A549 (cell line): ENCODE results near the gene FAM120B. TPM values are rescaled to one million over a fixed set of nuclear protein-coding genes. Genes with fewer than 3 reads are reported as not detected.

Source experiments
- ATAC-seq, 2 experiments: fragments of 200-7000 bp in 1 of 2; fragments of >200 bp in 1 of 2; cut with Nextera tagmentation in 1 of 2; cut with Tn5 transposase in 1 of 2; 3 replicates each; pipeline versions ENCODE4 v1.8.0 to v1.9.1; 2018 to 2020; ENCODE audit warnings: mild to moderate bottlenecking in 1 of 2, moderate library complexity in 1 of 2
- CTCF ChIA-PET: fragments of 300-600 bp; sonication (Branson Sonifier 250); formaldehyde crosslinking; extraction: SDS; loops from one replicate; lab custom pipeline; 2021; ENCODE audit warnings: antibody characterized with exemption, inconsistent platforms; lab: Yijun Ruan, JAX
- POLR2A ChIA-PET: fragments of 350-600 bp; formaldehyde crosslinking; extraction: SDS; loops from one replicate; lab custom pipeline; 2021; ENCODE audit warnings: antibody characterized with exemption, inconsistent platforms; lab: Yijun Ruan, JAX
- DNase-seq, 2 experiments: peaks; one replicate each; pipeline versions ENCODE4 v3.0.0 to v3.0.0-alpha.2; 2011 to 2016; ENCODE audit warnings: low read depth in 1 of 2, low spot score in 1 of 2
- FAIRE-seq: peaks from 2 replicates; lab custom pipeline; 2011; peaks lifted over from hg19 to GRCh38; lab: Jason Lieb, UNC
- H3K27ac ChIP-seq, 2 experiments: fragments of >200 bp; sonication (Bioruptor Twin); formaldehyde crosslinking; 3 replicates each; pipeline ENCODE4 v1.5.1; 2016 to 2017
- H3K4me1 ChIP-seq: fragments of >200 bp; sonication (Bioruptor Twin); formaldehyde crosslinking; 3 replicates; pipeline ENCODE4 v1.6.1; 2016
- H3K4me2 ChIP-seq: fragments of >200 bp; sonication (Bioruptor Twin); formaldehyde crosslinking; 3 replicates; pipeline ENCODE4 v1.6.1; 2016
- H3K4me3 ChIP-seq: fragments of >200 bp; sonication (Bioruptor Twin); formaldehyde crosslinking; 3 replicates; pipeline ENCODE4 v1.5.1; 2016
- H3K9me3 ChIP-seq: fragments of >200 bp; sonication (Bioruptor Twin); formaldehyde crosslinking; 3 replicates; pipeline ENCODE4 v1.6.1; 2016
- BCL3 ChIP-seq: fragments of >200 bp; sonication (Bioruptor Twin); formaldehyde crosslinking; IDR thresholded peaks from 3 replicates; pipeline ENCODE4 v1.6.1; 2016
- BHLHE40 ChIP-seq: IDR thresholded peaks from 2 replicates; pipeline ENCODE4 v1.6.1; 2012; ENCODE audit warnings: low read depth, low read length, inconsistent platforms
- CEBPB ChIP-seq, 2 experiments: fragments of >200 bp in 1 of 2; sonication (Bioruptor Twin) in 1 of 2; formaldehyde crosslinking in 1 of 2; IDR thresholded peaks; 2 replicates each; pipeline ENCODE4 v1.6.1; 2012 to 2016
- CTCF ChIP-seq: fragments of >200 bp; sonication (Bioruptor Twin); formaldehyde crosslinking; IDR thresholded peaks from 3 replicates; pipeline ENCODE4 v1.5.1; 2016
- EHF ChIP-seq: fragments of 250-450 bp; sonication (Bioruptor Pico); IDR thresholded peaks from 2 replicates; pipeline ENCODE4 v1.5.0; 2020; ENCODE audit warnings: mild to moderate bottlenecking
- FOSB ChIP-seq: fragments of 250-450 bp; sonication (Bioruptor Pico); IDR thresholded peaks from 2 replicates; pipeline ENCODE4 v1.5.0; 2020; ENCODE audit warnings: mild to moderate bottlenecking, moderate library complexity
- HOXA7 ChIP-seq: fragments of 250-450 bp; sonication (Bioruptor Pico); IDR thresholded peaks from 2 replicates; pipeline ENCODE4 v1.5.0; 2020; ENCODE audit warnings: mild to moderate bottlenecking, moderate library complexity
- HOXB5 ChIP-seq: fragments of 250-450 bp; sonication (Bioruptor Pico); IDR thresholded peaks from 2 replicates; pipeline ENCODE4 v1.5.0; 2020; ENCODE audit warnings: mild to moderate bottlenecking, moderate library complexity
- JUN ChIP-seq, 2 experiments: fragments of >200 bp; sonication (Bioruptor Twin); formaldehyde crosslinking; IDR thresholded peaks; 2 replicates in 1 of 2; 3 replicates in 1 of 2; pipeline ENCODE4 v1.6.1; 2016 to 2017
- KDM5A ChIP-seq: fragments of 200-600 bp; sonication (generic); IDR thresholded peaks from 2 replicates; pipeline ENCODE4 v1.6.1; 2016; ENCODE audit warnings: antibody characterized with exemption, mild to moderate bottlenecking
- MAFK ChIP-seq: fragments of 450-650 bp; IDR thresholded peaks from 2 replicates; pipeline ENCODE4 v1.6.1; 2014; ENCODE audit not compliant: partially characterized antibody
- MYC ChIP-seq: IDR thresholded peaks from 2 replicates; pipeline ENCODE4 v1.6.1; 2012; ENCODE audit warnings: mild to moderate bottlenecking, inconsistent platforms, low read length, improper control_type of control experiment, borderline replicate concordance
- NPAS2 ChIP-seq: fragments of 250-450 bp; sonication (Bioruptor Pico); IDR thresholded peaks from 2 replicates; pipeline ENCODE4 v1.8.0; 2022; ENCODE audit warnings: mild to moderate bottlenecking, moderate library complexity, borderline replicate concordance
- PHF8 ChIP-seq: fragments of 200-600 bp; sonication (generic); IDR thresholded peaks from 2 replicates; pipeline ENCODE4 v1.6.1; 2016; ENCODE audit warnings: low read depth, mild to moderate bottlenecking, antibody characterized with exemption, moderate library complexity, borderline replicate concordance
- POLR2AphosphoS2 ChIP-seq: conservative IDR thresholded peaks from 2 replicates; pipeline ENCODE4 v1.6.1; 2012; ENCODE audit warnings: low read length, improper control_type of control experiment, inconsistent platforms
- RCOR1 ChIP-seq: fragments of 150-350 bp; IDR thresholded peaks from 2 replicates; pipeline ENCODE4 v1.6.1; 2014; ENCODE audit warnings: antibody characterized with exemption, low read length, low read depth
- SREBF2 ChIP-seq: fragments of 450-650 bp; IDR thresholded peaks from 2 replicates; pipeline ENCODE4 v1.6.1; 2014; ENCODE audit warnings: mild to moderate bottlenecking, moderate library complexity
- USF2 ChIP-seq: fragments of 450-650 bp; IDR thresholded peaks from 2 replicates; pipeline ENCODE4 v1.6.1; 2014; ENCODE audit warnings: antibody characterized with exemption
- ZFP36 ChIP-seq: fragments of 450-650 bp; IDR thresholded peaks from 2 replicates; pipeline ENCODE4 v1.6.1; 2014; ENCODE audit warnings: borderline replicate concordance; ENCODE audit not compliant: partially characterized antibody
- ZNF302 ChIP-seq: fragments of 250-450 bp; sonication (Bioruptor Pico); IDR thresholded peaks from 2 replicates; pipeline ENCODE4 v1.9.0; 2021; ENCODE audit warnings: inconsistent platforms, mild to moderate bottlenecking, moderate library complexity
- WGBS: methylation state at CpG from one replicate; pipeline ENCODE4 v1.1.6; 2017; ENCODE audit errors: missing lambda C conversion rate; 5-methylcytosine and 5-hydroxymethylcytosine counted together
- polyA plus RNA-seq, 4 experiments: library from polyadenylated mRNA; depleted of rRNA in 3 of 4; stranded (reverse); fragments of >200 nt; fragmentation: RNase III in 1 of 4; extraction: RNeasy Plus Mini Kit Qiagen cat#74134 plus additional on column Dnase treatment in 1 of 4; gene quantifications; 2 replicates in 3 of 4; 3 replicates in 1 of 4; pipeline ENCODE4 v1.2.3, GENCODE V29; 2011 to 2017
- TF ChIP-seq, protein P1 (sequence below): fragments of >200 bp; sonication (Bioruptor Twin); formaldehyde crosslinking; IDR thresholded peaks from 2 replicates; pipeline ENCODE4 v1.6.1; 2016
- TF ChIP-seq, protein P2 (sequence below): fragments of 200-600 bp; sonication (generic); IDR thresholded peaks from 2 replicates; pipeline ENCODE4 v1.6.1; 2016; ENCODE audit warnings: antibody characterized with exemption, mild to moderate bottlenecking, moderate library complexity
- TF ChIP-seq, protein P3 (sequence below): IDR thresholded peaks from 2 replicates; pipeline ENCODE4 v1.6.1; 2012; ENCODE audit warnings: low read depth, borderline replicate concordance

FAM120B gene
- polyA plus RNA-seq, 2 of the 4 experiments (the other 2 are of a cell fraction) = 7.0 to 7.7 TPM

- FAIRE-seq = no peak
- WGBS = 72% methylated on average over 24 of the region's 29 CpGs
- no peak overlapping the region for H3K4me3 ChIP-seq
- ChIA-PET POLR2A (no interaction called here), CTCF (no interaction called here)
- TF ChIP-seq SREBF2 (no peak), NPAS2 (no peak), ZNF302 (CRISPR knock-in tag) (no peak), BHLHE40 (no peak), ZFP36 (no peak), HOXA7 (CRISPR knock-in tag) (no peak), KDM5A (no peak), JUN (IDR thresholded peaks at IDR 0.05) (no peak), HOXB5 (CRISPR knock-in tag) (no peak), POLR2AphosphoS2 (no peak), MYC (no peak), EHF (CRISPR knock-in tag) (no peak), MAFK (no peak), CEBPB (IDR thresholded peaks at IDR 0.05) (no peak), USF2 (no peak), PHF8 (no peak), FOSB (CRISPR knock-in tag) (no peak)
- TF ChIP-seq, protein P1, sequence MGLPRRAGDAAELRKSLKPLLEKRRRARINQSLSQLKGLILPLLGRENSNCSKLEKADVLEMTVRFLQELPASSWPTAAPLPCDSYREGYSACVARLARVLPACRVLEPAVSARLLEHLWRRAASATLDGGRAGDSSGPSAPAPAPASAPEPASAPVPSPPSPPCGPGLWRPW = no peak
- TF ChIP-seq, protein P2, sequence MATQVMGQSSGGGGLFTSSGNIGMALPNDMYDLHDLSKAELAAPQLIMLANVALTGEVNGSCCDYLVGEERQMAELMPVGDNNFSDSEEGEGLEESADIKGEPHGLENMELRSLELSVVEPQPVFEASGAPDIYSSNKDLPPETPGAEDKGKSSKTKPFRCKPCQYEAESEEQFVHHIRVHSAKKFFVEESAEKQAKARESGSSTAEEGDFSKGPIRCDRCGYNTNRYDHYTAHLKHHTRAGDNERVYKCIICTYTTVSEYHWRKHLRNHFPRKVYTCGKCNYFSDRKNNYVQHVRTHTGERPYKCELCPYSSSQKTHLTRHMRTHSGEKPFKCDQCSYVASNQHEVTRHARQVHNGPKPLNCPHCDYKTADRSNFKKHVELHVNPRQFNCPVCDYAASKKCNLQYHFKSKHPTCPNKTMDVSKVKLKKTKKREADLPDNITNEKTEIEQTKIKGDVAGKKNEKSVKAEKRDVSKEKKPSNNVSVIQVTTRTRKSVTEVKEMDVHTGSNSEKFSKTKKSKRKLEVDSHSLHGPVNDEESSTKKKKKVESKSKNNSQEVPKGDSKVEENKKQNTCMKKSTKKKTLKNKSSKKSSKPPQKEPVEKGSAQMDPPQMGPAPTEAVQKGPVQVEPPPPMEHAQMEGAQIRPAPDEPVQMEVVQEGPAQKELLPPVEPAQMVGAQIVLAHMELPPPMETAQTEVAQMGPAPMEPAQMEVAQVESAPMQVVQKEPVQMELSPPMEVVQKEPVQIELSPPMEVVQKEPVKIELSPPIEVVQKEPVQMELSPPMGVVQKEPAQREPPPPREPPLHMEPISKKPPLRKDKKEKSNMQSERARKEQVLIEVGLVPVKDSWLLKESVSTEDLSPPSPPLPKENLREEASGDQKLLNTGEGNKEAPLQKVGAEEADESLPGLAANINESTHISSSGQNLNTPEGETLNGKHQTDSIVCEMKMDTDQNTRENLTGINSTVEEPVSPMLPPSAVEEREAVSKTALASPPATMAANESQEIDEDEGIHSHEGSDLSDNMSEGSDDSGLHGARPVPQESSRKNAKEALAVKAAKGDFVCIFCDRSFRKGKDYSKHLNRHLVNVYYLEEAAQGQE = no peak
- TF ChIP-seq, protein P3, sequence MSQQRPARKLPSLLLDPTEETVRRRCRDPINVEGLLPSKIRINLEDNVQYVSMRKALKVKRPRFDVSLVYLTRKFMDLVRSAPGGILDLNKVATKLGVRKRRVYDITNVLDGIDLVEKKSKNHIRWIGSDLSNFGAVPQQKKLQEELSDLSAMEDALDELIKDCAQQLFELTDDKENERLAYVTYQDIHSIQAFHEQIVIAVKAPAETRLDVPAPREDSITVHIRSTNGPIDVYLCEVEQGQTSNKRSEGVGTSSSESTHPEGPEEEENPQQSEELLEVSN = no peak
- TF ChIP-seq, all 56 proteins: peak for 0
- 0 out of 3 replicates have a peak, but pooled peaks cover 4% of the 10 kb centered on the region for H3K4me1 ChIP-seq
- H3K27ac ChIP-seq = no peak overlapping the region
- no peak overlapping the region for H3K4me2 ChIP-seq
- ATAC-seq (no peak), DNase-seq (no peak)
- H3K9me3 ChIP-seq = no peaks in the 10 kb centered on the region
These were observed 30.0 kb upstream of the FAM120B start for GRCh38 chr6:170276369-170277057.

DNA sequence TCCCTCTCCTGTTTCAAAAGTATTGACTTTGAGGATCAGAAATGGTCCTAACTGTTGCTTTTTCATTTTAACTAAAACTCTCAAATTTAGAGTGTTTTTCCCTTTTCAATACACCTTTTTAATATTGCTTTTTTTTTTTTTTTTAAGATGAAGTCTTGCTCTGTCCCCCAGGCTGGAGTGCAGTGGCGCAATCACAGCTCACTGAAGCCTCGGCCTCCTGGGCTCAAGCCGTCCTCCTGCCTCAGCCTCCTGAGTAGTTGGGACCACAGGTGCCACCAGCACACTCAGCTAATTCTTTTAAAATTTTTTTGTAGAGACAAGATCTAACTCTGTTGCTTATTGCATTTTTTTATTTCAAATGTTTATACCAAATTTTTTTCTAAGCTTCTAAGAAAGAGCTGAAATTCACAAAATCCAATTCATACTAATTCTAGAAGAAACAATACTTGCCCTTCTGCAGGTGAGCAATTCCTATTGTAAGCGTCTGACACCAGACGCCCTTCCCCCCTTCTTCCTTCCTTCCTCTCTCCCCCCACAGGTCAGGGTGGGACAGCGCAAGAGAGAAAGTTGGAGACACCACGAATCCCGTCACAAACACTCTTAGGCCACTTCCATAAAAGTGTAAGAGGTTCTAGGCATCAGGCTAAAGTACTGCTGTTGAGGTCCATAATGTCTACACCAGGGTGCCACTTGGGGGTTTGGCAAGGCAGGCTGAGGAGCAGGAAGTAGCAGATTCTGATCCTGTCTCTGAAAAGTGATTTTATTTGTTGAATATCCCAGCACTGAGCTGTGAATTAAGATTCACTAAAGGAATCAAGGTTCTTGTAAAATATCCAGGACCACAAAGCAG, 28.4 kb upstream of the FAM120B start:
- H3K4me2 ChIP-seq = no peak overlapping the region
- no peaks in the 10 kb centered on the region for H3K9me3 ChIP-seq
- WGBS = 78% methylated on average over 8 of the region's 8 CpGs
- CTCF ChIA-PET = interaction anchor here (0.7 to 1.2 kb wide), 2 partner anchors 113 to 446 kb away, joined by 3 read pairs; no protein-coding TSS in a partner anchor
- H3K4me1 ChIP-seq = 0 out of 3 replicates have a peak, but pooled peaks cover 4% of the 10 kb centered on the region
- no peak overlapping the region for H3K4me3 ChIP-seq
- POLR2A ChIA-PET = no interaction called here
- TF ChIP-seq RCOR1 (no peak), BCL3 (no peak), BHLHE40 (no peak), FOSB (CRISPR knock-in tag) (no peak), SREBF2 (no peak), CTCF (no peak)
- TF ChIP-seq, all 56 proteins: peak for 0
- ATAC-seq (no peak), FAIRE-seq (no peak), DNase-seq (no peak)
- no peak overlapping the region for H3K27ac ChIP-seq
